C4-2B (cell line): ENCODE results near the gene MYO7B.

Experiments
- CTCF ChIP-seq: fragments of 450-650 bp; conservative IDR thresholded peaks from 2 replicates; pipeline ENCODE4 v1.5.1; 2017; ENCODE audit warnings: mild to moderate bottlenecking
- ZFX ChIP-seq: fragments of 450-650 bp; IDR thresholded peaks from 2 replicates; pipeline ENCODE4 v1.6.1; 2017

- TF ChIP-seq CTCF = no peak; the same call in 1 of the 2 replicates
- peak; percentile 29; the same call in 1 of the 2 replicates for TF ChIP-seq ZFX
Observed at GRCh38 chr2:127526132-127527000, 9.1 kb upstream of the MYO7B start, which contains the start of gene IWS1.
